ENCODE data around the gene SSRP1.

SSRP1 gene

GRCh38 chr11:57312511-57313021 is 23.1 kb downstream of the SSRP1 start:
- no peak for DNase-seq (ENCODE audit: low read depth)
- TF ChIP-seq CTCF (IDR thresholded peaks at IDR 0.05; ENCODE audit: control insufficient read depth, extremely low read depth, insufficient read depth), result 0 out of 2 replicates have a peak, but pooled peaks have one; percentile 14
- no peak overlapping the region for H3K4me3 ChIP-seq (ENCODE audit: low read depth, low read length)

- H3K4me3 ChIP-seq (ENCODE audit: low read depth, low read length), result peak overlapping the region; percentile 49
- peak; percentile 90 for DNase-seq (ENCODE audit: low read depth)
- no peak for TF ChIP-seq CTCF (IDR thresholded peaks at IDR 0.05; ENCODE audit: control insufficient read depth, extremely low read depth, insufficient read depth)
Observed at GRCh38 chr11:57311109-57311936, 24.4 kb downstream of the SSRP1 start.

- no peak for DNase-seq (ENCODE audit: low read depth)
Observed at GRCh38 chr11:57310630-57311086, 25.0 kb downstream of the SSRP1 start.

GRCh38 chr11:57310091-57310490 is 25.6 kb downstream of the SSRP1 start:
- H3K4me3 ChIP-seq (ENCODE audit: low read depth, low read length), result no peak overlapping the region
- DNase-seq (ENCODE audit: low read depth), result no peak
- no peak for TF ChIP-seq CTCF (IDR thresholded peaks at IDR 0.05; ENCODE audit: control insufficient read depth, extremely low read depth, insufficient read depth)

More at GRCh38 chr11:57310630-57311086, 25.0 kb downstream of the SSRP1 start:
- peak overlapping the region; percentile 49 for H3K4me3 ChIP-seq (ENCODE audit: low read depth, low read length)
- TF ChIP-seq CTCF (IDR thresholded peaks at IDR 0.05; ENCODE audit: control insufficient read depth, extremely low read depth, insufficient read depth), result no peak

GRCh38 chr11:57309106-57310059 is 26.3 kb downstream of the SSRP1 start:
- no peak for DNase-seq (ENCODE audit: low read depth)
- H3K4me3 ChIP-seq (ENCODE audit: low read depth, low read length), result no peak overlapping the region
- TF ChIP-seq CTCF (IDR thresholded peaks at IDR 0.05; ENCODE audit: control insufficient read depth, extremely low read depth, insufficient read depth), result no peak

- no peak for TF ChIP-seq CTCF (IDR thresholded peaks at IDR 0.05; ENCODE audit: control insufficient read depth, extremely low read depth, insufficient read depth)
- no peak overlapping the region for H3K4me3 ChIP-seq (ENCODE audit: low read depth, low read length)
- DNase-seq (ENCODE audit: low read depth), result no peak
Observed at GRCh38 chr11:57308426-57309060, 27.1 kb downstream of the SSRP1 start.

Measured in LNCaP clone FGC (cell line).